Measurements from ENCODE around the gene DKK3.
A peak's percentile ranks its signal among the peaks of the same experiment; 100 is the strongest.

DKK3 gene

DNA sequence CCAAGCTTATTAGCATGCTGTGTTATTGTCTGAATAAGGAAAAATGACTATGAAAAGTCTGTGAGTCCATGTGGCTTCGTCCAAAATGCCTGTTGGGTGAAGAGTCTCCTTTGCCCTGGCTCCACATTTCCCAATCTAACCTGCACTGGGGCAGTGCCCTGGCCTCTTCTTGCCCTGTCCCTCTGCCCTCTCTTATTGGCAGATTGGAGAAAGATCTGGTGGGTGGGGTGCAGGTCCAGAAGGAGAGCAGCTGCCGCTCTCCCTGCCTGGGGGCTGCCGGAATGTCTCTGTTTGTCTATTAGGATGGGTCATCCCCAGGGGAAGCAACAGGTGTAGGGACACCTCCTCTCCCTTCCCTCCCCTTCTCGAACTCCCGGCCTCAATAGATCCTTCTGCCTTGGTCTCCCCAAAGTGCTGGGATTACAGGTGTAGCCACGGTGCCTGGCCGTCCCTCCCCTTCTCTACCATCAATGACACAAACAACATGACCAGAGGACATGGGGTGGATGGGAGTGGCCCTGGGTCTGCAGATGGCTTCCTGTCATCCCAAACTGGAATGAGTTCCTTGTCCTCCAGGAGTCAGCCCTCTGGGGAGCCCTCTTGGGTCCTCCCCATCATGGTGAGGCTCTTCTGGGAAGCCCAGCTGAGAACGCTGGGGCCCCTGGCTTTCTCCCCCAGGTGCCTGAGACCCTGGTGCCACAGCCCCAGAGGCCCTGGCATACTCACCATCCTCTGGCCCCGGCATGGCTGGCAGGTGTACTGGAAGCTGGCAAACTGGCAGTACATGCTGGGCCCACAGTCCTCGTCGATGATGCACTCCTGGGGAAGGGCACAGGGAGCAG is 40.5 kb downstream of the DKK3 start:
- no peak for DNase-seq (ENCODE audit: low read depth)

DNA sequence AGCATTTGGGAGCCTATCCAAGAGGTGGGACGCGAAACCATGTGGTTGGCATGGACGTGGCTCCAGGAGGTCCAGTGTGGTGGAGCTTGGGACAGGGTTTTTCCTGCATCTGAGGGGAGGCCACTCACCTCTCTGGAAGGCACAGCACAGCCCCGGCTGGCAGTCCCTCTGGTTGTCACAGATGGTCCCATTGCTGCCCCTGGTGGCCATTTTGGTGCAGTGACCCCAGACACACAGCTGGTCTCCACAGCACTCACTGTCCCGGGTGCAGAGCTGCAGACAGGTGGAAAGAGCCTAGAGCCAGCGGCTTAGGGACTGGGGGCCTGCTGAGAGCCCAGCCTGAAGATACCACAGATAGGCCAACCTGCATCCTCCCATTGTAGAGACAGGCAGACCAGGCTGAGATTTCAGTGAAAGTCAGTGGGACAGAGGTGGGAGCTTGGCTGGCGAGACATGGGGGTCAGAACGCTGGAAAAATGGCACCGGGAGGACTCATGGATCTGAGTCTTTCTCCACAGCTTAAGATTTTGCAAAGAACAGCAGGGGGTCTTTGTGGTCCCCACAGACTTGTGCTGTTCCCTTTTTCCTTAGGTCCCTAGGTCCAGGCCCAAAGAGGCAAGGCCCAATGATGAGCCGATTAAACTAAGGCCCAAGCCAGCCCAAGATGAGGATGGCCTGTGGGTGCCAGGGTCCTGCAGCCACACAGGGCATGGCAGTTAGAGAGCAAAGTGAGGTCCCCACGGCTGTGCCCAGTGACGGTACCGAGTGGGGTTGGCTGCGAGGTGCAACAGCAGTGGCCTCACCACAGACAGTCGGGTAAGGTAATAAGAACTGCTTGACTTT is 41.4 kb downstream of the DKK3 start:
- peak; percentile 68 for DNase-seq (ENCODE audit: low read depth)

DNA sequence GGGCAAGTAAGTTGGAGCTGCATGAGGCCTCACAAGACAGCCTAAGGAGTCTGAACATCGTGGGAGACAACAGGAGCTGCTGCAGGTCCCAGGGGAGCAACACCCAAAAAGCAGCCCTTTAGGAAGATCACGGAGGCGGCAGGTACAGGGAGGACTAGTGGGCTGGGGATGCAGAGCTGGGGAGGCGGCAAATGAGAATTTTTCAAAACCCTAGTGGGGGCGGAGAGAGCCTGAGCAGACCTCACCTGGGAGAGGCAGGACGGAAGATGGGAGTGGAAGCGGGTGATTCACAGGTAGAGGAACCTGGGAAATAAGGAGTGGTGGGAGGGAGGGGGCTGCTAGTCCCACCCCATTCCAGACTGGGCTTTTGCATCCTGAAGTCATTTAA is 42.1 kb downstream of the DKK3 start:
- no peak for DNase-seq (ENCODE audit: low read depth)

GRCh38 chr11:11965656-11966353 is 42.6 kb downstream of the DKK3 start:
- no peak for DNase-seq (ENCODE audit: low read depth)

DNA sequence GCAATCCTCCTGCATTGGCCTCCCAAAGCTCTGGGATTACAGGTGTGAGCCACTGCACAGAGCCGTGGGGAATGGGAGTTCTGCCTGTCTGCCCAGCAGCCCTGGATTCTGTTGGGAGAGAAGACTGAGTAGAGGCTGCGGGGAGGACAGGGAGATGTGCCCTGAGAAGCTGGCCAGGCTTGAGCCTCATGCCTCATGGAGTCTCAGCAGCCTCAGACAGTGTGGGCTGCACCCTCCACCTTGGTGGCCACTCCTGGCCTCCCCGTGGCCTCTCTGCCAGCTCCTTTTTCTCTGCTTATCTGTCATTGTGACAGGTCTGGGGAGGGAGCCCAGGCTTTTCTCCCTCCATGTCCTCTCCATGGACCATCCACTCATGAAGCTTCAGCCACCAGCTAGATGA is 43.2 kb downstream of the DKK3 start:
- DNase-seq (ENCODE audit: low read depth) = no peak

GRCh38 chr11:11964774-11965150 is 43.7 kb downstream of the DKK3 start:
- DNase-seq (ENCODE audit: low read depth) = no peak

DNA sequence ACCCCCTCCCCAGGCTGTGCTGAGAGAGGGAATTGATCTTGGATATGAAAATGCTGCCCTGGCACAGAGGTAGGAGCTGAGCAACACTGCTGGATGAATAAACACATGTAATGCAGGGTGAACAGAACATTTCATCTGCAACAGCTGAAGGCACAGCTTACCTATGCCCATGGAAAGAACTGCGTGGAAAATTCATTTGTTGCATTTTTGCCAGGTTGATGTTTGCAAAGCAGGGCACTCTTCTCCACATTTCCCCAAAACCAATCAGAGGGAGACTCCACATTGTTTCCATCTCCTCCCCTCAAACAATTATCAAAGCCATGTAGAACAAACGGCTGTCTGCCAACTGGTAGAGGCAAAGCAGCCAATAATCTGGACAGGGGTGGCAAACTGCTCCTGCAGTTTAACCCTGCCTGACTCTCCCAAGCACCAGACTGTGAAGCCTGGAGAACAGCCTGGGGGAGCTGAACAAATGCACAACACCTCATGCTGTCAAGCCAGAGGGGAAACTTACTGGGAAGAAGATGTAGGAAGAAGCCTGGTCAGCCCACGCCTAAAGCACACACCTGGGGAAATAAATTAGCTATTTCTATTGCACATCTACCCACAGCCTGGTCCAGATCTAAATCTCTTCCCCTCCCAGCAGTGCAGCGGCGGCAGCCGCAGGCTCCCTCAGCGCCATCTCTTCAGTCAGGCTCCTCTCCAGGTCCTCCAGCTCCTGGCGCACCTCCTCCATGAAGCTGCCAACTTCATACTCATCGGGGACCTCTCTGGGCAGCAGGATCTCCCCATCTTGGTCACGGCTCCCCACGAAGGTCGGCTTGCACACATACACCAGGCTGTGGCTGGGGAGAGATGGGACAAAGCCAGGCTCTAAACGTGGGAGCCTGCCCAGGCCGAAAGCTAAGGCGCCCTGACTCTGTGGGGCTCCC is 44.3 kb downstream of the DKK3 start:
- DNase-seq (ENCODE audit: low read depth) = no peak

DNA sequence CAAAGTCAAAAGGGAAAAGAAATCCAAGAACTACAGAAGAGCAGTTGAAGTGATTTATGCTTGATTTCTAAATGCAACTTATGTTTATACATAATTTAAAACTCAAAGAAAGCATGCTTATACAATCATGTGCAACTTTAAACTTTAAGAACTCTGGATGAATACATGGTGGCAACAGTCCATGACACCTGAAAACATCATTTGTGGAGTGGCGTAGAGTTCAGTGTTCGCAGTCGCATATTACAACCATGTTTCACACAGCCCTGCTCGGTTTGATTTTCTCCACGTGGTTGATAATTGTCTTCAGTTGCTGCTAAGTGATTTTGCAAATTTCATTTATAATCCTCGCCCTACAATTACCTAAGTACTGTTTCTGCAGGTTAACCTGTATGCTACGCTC is 45.4 kb downstream of the DKK3 start:
- DNase-seq (ENCODE audit: low read depth) = no peak

GRCh38 chr11:11961399-11962028 is 46.9 kb downstream of the DKK3 start:
- no peak for DNase-seq (ENCODE audit: low read depth)

DNA sequence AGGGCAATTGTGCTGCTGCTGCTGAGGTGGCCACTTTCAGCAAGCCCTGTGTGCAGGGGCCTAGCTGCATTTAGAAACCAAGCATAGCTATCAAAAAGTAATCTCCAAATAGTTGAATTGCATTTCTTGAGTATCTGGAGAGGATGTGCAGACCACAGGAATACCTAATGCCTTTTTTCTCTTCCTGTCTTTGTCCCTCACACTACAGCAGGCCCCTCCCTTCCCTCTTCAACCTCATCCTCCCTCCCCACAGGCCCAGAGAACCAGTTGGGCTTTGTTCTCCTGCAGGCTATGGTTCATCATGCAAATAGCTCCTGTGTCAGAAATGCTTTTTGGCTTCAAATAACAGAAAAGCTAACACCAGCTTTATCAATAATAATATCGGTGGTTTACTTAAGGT is 47.7 kb downstream of the DKK3 start:
- DNase-seq (ENCODE audit: low read depth) = no peak

DNA sequence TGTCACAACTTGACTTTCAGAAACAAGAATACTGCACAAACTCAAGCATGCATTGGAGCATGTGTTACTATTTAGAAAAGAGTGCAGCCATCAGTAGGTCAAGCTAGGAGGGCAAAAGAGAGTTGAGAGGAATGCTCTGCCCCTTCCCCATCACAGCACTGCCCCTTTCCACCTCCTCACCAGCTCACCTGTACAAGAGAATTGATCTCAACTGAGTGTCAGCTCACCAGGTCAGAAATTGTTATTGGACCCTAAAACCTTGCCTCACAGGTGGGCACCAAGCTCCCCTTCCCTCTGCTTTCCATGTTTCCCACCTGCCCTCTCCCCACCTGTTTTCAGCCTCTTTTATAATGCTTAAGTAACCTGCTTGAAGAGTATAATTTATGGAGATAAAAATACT is 48.8 kb downstream of the DKK3 start:
- DNase-seq (ENCODE audit: low read depth) = no peak

GRCh38 chr11:11958403-11959231 is 49.8 kb downstream of the DKK3 start:
- DNase-seq (ENCODE audit: low read depth) = no peak

DNA sequence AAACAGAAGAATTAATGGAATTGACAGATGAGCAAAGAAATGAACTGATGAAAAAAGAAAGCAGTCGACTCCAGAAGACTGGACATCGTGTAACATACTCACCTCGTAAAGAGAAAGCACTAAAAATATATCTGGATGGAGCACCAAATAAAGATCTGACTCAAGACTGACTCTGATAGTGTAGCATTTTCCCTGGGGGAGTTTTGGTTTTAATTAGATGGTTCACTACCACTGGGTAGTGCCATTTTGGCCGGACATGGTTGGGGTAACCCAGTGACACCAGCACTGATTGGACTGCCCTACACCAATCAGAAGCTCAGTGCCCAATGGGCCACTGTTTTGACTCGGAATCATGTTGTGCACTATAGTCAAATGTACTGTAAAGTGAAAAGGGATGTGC is 52.4 kb downstream of the DKK3 start:
- no peak for DNase-seq (ENCODE audit: low read depth)

GRCh38 chr11:11952036-11952435 is 56.4 kb downstream of the DKK3 start:
- DNase-seq (ENCODE audit: low read depth) = no peak

GRCh38 chr11:11949482-11949881 is 58.9 kb downstream of the DKK3 start:
- DNase-seq (ENCODE audit: low read depth) = no peak

DNA sequence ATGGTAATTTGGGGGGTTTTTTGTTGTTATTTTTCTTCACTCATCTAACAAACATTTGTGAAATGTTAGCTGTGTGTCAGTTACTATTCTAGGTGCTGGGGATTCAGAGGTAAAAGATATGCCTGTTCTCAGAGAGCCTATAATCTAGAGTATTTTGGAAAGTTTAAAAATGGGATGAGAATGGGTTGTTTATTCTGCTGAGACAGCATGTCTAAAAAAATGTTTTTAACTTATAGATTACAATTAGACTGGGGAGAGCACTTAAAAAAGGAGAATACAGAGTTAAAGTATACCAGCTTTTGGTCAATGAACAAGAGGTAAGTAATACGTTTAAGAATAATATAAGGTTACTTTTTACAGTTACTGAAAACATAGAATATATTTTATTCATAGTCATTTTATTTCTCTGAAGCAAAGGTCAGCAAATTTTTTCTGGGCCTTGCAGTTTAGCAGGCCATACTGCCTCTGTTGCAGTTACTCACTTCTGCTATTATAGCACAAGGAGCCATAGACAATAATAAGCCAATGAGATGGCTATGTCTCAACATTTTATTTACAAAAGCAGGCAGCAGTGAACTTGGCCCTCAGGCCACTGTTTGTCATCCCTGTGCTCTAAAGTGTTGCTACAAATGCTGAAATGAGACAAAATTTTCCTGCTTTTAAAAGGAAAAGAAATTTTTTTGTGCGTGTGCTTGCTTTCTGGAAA is 60.0 kb downstream of the DKK3 start:
- no peak for DNase-seq (ENCODE audit: low read depth)

DNA sequence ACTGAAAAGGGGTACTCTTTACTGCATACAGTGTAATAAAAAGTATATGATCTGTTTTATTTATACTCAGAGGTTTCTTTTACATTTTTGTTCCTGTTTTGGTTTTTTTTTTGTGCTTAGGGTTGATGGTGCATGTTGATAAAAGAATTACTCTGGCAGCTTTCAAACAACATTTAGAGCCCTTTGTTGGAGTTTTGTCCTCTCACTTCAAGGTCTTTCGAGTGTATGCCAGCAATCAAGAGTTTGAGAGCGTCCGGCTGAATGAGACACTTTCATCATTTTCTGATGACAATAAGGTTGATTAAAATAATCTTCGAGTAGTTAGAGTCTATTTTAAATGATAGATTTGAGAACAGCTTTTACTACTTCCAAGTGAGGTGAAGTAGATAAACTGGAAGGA is 60.6 kb downstream of the DKK3 start:
- DNase-seq (ENCODE audit: low read depth) = no peak

DNA sequence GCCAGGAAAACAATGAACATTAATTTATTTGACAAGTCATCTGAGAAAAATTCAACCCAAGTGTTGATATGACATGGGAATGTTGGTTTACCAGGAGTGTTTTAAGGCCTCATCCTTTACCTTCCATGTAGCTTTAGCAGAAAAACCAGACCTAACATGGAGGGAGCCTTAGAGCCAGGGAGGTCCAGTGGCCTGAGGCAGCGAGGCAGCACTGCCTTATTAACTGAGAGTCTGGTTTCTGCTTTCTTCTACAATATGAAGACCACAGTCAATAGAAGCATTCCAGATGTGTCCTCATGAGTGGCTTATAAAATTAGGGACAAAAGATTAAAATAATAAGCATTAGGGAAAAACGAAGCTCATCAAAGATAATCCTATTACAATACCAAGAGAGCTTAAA is 61.5 kb downstream of the DKK3 start:
- DNase-seq (ENCODE audit: low read depth) = no peak

DNA sequence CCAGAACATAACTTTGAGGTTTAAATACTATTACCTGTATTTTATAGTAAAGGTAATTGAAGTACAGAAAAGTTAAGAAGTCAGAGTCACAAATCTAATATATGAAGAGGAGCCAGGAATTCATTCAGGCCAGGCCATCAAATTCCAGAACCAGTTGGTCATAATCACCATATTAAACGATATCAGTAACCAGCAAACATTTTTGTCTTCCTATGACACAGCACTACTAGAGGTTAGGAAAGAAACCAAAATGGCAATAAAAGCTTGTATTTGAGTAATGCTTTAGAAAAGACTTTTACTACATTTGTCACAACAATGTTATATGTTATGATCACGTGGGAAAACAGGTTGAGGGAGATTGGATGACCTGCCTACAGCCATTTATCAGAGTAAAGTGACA is 62.2 kb downstream of the DKK3 start:
- no peak for DNase-seq (ENCODE audit: low read depth)

DNA sequence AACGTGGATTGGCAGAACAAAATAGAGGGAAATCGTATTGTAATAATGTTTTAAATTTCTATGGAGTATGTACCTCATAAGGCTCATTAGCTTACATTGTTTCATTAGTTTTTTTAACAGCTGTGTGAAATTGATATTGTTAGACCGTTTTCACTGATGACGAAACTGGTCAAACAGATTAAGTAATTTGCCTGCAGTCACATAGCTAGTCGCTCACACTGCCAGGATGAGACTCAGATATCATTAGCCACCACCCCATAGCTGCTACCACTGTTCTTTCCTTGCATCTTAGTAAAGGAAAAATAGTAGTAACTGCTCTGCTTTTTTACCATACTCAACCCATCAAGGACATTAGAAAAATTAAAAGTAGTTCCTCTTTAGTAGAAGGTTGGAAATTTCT is 64.0 kb downstream of the DKK3 start:
- DNase-seq (ENCODE audit: low read depth) = no peak

Measured in activated T-cell treated with anti-CD3 and anti-CD28 coated beads for 48 hours (primary cell).